K562 (cell line): ENCODE measurements around the gene KIR3DL2. TPM values are rescaled to one million over a fixed set of nuclear protein-coding genes. Genes with fewer than 3 reads are reported as not detected.

Experiments used
- ATAC-seq: fragments of 200-7000 bp; cut with Tn5 transposase; 3 replicates; pipeline ENCODE4 v1.9.1; 2020; ENCODE audit warnings: moderate library complexity
- BruUV-seq: library from RNA; stranded (reverse); fragments of 400-500 nt; replicated peaks from 2 replicates; lab custom pipeline; 2021; lab: Mats Ljungman, UMichigan
- CTCF ChIA-PET: fragments of 300-600 bp; formaldehyde crosslinking; extraction: SDS; loops from one replicate; lab custom pipeline; 2021; ENCODE audit warnings: low intra/inter-chr PET ratio; lab: Yijun Ruan, JAX
- POLR2A ChIA-PET: fragments of 300-600, 350-650 bp; sonication (Branson Sonifier 250); formaldehyde crosslinking; extraction: SDS; loops from one replicate; lab custom pipeline; 2021; ENCODE audit warnings: antibody characterized with exemption, inconsistent platforms; lab: Yijun Ruan, JAX
- DNase-seq, 4 experiments: peaks; one replicate each; pipeline versions ENCODE4 v3.0.0 to v3.0.0-alpha.2; 2011 to 2018; ENCODE audit warnings: low spot score in 3 of 4, mixed read lengths in 3 of 4; ENCODE audit errors: extremely low read depth in 1 of 4
- FAIRE-seq: peaks from 2 replicates; lab custom pipeline; 2011; peaks lifted over from hg19 to GRCh38; lab: Jason Lieb, UNC
- H2AFZ ChIP-seq: 2 replicates; pipeline ENCODE4 v1.6.0; 2011; ENCODE audit warnings: low read depth, low read length, control low read depth, inconsistent platforms
- H3K27ac ChIP-seq: fragments of 200-600 bp; 3 replicates; pipeline ENCODE4 v1.8.0; 2011; ENCODE audit warnings: low read depth, mild to moderate bottlenecking, control low read depth, inconsistent platforms, low read length, moderate library complexity, mixed read lengths; ENCODE audit errors: extremely low read depth
- H3K27me3 ChIP-seq, 2 experiments: fragments of 300-600 bp in 1 of 2; 2 replicates in 1 of 2; 3 replicates in 1 of 2; pipeline versions ENCODE4 v1.6.0 to v1.8.0; 2011; ENCODE audit warnings: inconsistent platforms in 2 of 2, low read length in 2 of 2, mild to moderate bottlenecking in 1 of 2, mixed read lengths in 1 of 2, moderate library complexity in 1 of 2; ENCODE audit not compliant: control insufficient read depth in 2 of 2, insufficient read depth in 2 of 2
- H3K36me3 ChIP-seq: fragments of 300-600 bp; 3 replicates; pipeline ENCODE4 v1.8.0; 2011; ENCODE audit warnings: mild to moderate bottlenecking, low read length, inconsistent platforms; ENCODE audit not compliant: control insufficient read depth, insufficient read depth
- H3K4me1 ChIP-seq, 2 experiments: fragments of 200-600 bp in 1 of 2; replicated peaks in 1 of 2; 2 replicates in 1 of 2; 3 replicates in 1 of 2; pipeline versions ENCODE4 v1.5.1 to v1.8.0; 2011; ENCODE audit warnings: inconsistent platforms in 2 of 2, low read length in 2 of 2, mild to moderate bottlenecking in 1 of 2, mixed read lengths in 1 of 2, moderate library complexity in 1 of 2; ENCODE audit not compliant: control insufficient read depth in 2 of 2, insufficient read depth in 2 of 2
- H3K4me2 ChIP-seq: 2 replicates; pipeline ENCODE4 v1.6.1; 2011; ENCODE audit warnings: low read length, control low read depth, inconsistent platforms, mixed read lengths; ENCODE audit not compliant: insufficient read depth
- H3K4me3 ChIP-seq: fragments of 200-600 bp; sonication (generic), shearing (Covaris generic); 2 replicates; pipeline ENCODE4 v1.5.1; 2016; ENCODE audit warnings: control low read depth, inconsistent platforms
- H3K79me2 ChIP-seq: fragments of 200-600 bp; 3 replicates; pipeline ENCODE4 v1.8.0; 2011; ENCODE audit warnings: low read length, inconsistent platforms; ENCODE audit not compliant: control insufficient read depth, insufficient read depth
- H3K9ac ChIP-seq, 2 experiments: 2 replicates each; pipeline versions ENCODE4 v1.6.0 to v1.6.1; 2011; ENCODE audit warnings: low read depth in 2 of 2, low read length in 2 of 2, control low read depth in 1 of 2, inconsistent platforms in 1 of 2, mild to moderate bottlenecking in 1 of 2, mixed read lengths in 1 of 2; ENCODE audit not compliant: insufficient read depth in 1 of 2
- H3K9me1 ChIP-seq: one replicate; pipeline ENCODE4 v1.6.0; 2011; ENCODE audit warnings: inconsistent platforms, mild to moderate bottlenecking, low read length, moderate library complexity; ENCODE audit not compliant: control insufficient read depth, insufficient read depth
- H3K9me3 ChIP-seq: replicated peaks from 2 replicates; pipeline ENCODE4 v1.5.1; 2011; ENCODE audit warnings: low read depth, low read length, inconsistent platforms; ENCODE audit not compliant: control insufficient read depth, insufficient read depth
- H4K20me1 ChIP-seq: replicated peaks from 2 replicates; pipeline ENCODE4 v1.6.1; 2011; ENCODE audit warnings: low read length, inconsistent platforms, mixed read lengths; ENCODE audit not compliant: control insufficient read depth, insufficient read depth
- CHD4 ChIP-seq: fragments of 200-600 bp; sonication (generic); IDR thresholded peaks from 3 replicates; pipeline ENCODE4 v1.6.1; 2012; ENCODE audit warnings: low read depth, mild to moderate bottlenecking, mixed read lengths, low read length, inconsistent platforms; ENCODE audit not compliant: insufficient read depth, insufficient replicate concordance, poor library complexity, severe bottlenecking
- ELF2 ChIP-seq: fragments of 250-450 bp; sonication (Bioruptor Pico); IDR thresholded peaks from 2 replicates; pipeline ENCODE4 v1.5.0; 2021; ENCODE audit warnings: mild to moderate bottlenecking
- HDAC3 ChIP-seq: fragments of 450-650 bp; IDR thresholded peaks from 2 replicates; pipeline ENCODE4 v1.6.1; 2018; ENCODE audit warnings: borderline replicate concordance, mild to moderate bottlenecking, moderate library complexity; ENCODE audit not compliant: partially characterized antibody
- KAT2B ChIP-seq: IDR thresholded peaks from one replicate; pipeline ENCODE4 v1.6.1; 2012; ENCODE audit warnings: low read depth, mild to moderate bottlenecking, control low read depth, inconsistent platforms, low read length, moderate library complexity
- KLF16 ChIP-seq: IDR thresholded peaks from 2 replicates; pipeline ENCODE4 v1.6.1; 2016; ENCODE audit warnings: antibody characterized with exemption
- PBX2 ChIP-seq, 2 experiments: IDR thresholded peaks in 1 of 2; conservative IDR thresholded peaks in 1 of 2; 2 replicates each; pipeline ENCODE4 v1.6.1; 2016; ENCODE audit warnings: low read depth in 2 of 2, mild to moderate bottlenecking in 1 of 2, missing compliant biosample characterization in 1 of 2, missing genetic modification characterization in 1 of 2, moderate library complexity in 1 of 2
- PYGO2 ChIP-seq: fragments of 450-650 bp; IDR thresholded peaks from 2 replicates; pipeline ENCODE4 v1.6.1; 2016; ENCODE audit warnings: mild to moderate bottlenecking, missing genetic modification characterization, moderate library complexity, missing compliant biosample characterization
- SMAD1 ChIP-seq: fragments of 150-350 bp; IDR thresholded peaks from 2 replicates; pipeline ENCODE4 v1.6.1; 2014; ENCODE audit warnings: low read length, low read depth; ENCODE audit not compliant: partially characterized antibody
- ZBTB7A ChIP-seq: IDR thresholded peaks from 2 replicates; pipeline ENCODE4 v1.6.1; 2011; ENCODE audit warnings: low read depth, mild to moderate bottlenecking, low read length, moderate library complexity, borderline replicate concordance; ENCODE audit not compliant: control insufficient read depth
- ZKSCAN1 ChIP-seq: fragments of 150-350 bp; IDR thresholded peaks from 2 replicates; pipeline ENCODE4 v1.6.1; 2016; ENCODE audit warnings: low read depth, low read length
- ZNF212 ChIP-seq: fragments of 450-650 bp; formaldehyde crosslinking; IDR thresholded peaks from 2 replicates; pipeline ENCODE4 v1.4.0; 2020; ENCODE audit warnings: mild to moderate bottlenecking
- ZNF449 ChIP-seq: fragments of 250-450 bp; sonication (Bioruptor Pico); IDR thresholded peaks from 2 replicates; pipeline ENCODE4 v1.8.0; 2022; ENCODE audit warnings: moderate library complexity, mild to moderate bottlenecking, inconsistent platforms
- WGBS: fragments of 100-300 bp; shearing (Covaris generic); methylation state at CpG from one replicate; pipeline ENCODE4 v1.1.6; 2016; ENCODE audit warnings: low coverage, mixed read lengths; ENCODE audit not compliant: insufficient coverage; ENCODE audit errors: missing lambda C conversion rate; 5-methylcytosine and 5-hydroxymethylcytosine counted together
- in situ Hi-C: fragments of 300-500 bp; cut with MboI; formaldehyde crosslinking; loops from 4 replicates; pipeline ENCODE4 v1.15.0; 2018; ENCODE audit warnings: inconsistent platforms, mixed read lengths
- intact Hi-C: fragments of 100-400 bp; cut with micrococcal nuclease; formaldehyde crosslinking; loops from 2 replicates; pipeline ENCODE4 v1.14.2; 2022
- polyA plus RNA-seq, 8 experiments: library from polyadenylated mRNA; depleted of rRNA in 4 of 8; stranded (reverse) in 5 of 8; unstranded in 3 of 8; fragments of >200 nt; fragmentation: Nextera tagmentation in 2 of 8; fragmentation: Illumina TruSeq in 1 of 8; extraction: Ambion mirVana in 2 of 8; extraction: Trizol in 1 of 8; gene quantifications; 2 replicates each; pipeline versions ENCODE4 v1.2.1 to v1.2.3, GENCODE V29; 2011 to 2014; ENCODE audit warnings: inconsistent platforms in 1 of 8, missing spikeins in 1 of 8
- total RNA-seq, 7 experiments: library from RNA; depleted of rRNA in 6 of 7; stranded (reverse); fragments of >200 nt in 6 of 7; fragmentation: Illumina TruSeq in 2 of 7; extraction: Trizol in 2 of 7; gene quantifications; 2 replicates each; pipeline versions ENCODE4 v1.2.1 to v1.2.3, GENCODE V29; 2011 to 2021; ENCODE audit warnings: low replicate concordance in 1 of 7

KIR3DL2 gene
- total and polyA plus RNA-seq, 9 of the 15 experiments (the other 6 are each of a cell fraction or from before 2014, with no cell fraction given) = not detected

GRCh38 chr19:54905421-54905802, 55.2 kb downstream of the KIR3DL2 start (continued):
- no peak for TF ChIP-seq KAT2B

- in situ Hi-C loops (no loop called here), intact Hi-C loops (no loop called here)
- BruUV-seq = no TSS peak
- DNase-seq = peak; percentile 42 to 70 (median 44)
- H3K4me3 ChIP-seq = 0 out of 2 replicates have a peak within 1 kb of the TSS, but pooled peaks have one; percentile 2
- H3K36me3 ChIP-seq = no peaks in the 10 kb centered on the region
- peak; percentile 85 for ATAC-seq
- POLR2A ChIA-PET = interaction anchor here (0.7 to 1.6 kb wide), 3 partner anchors 9 to 279 kb away, joined by 3 to 4 read pairs (median 4); no protein-coding TSS in a partner anchor
- H3K27me3 ChIP-seq = no peaks in the 10 kb centered on the region
- H3K9me3 ChIP-seq = no peaks in the 10 kb centered on the region
- H3K9me1 ChIP-seq = no peaks in the 10 kb centered on the region
- H3K4me2 ChIP-seq = peak within 1 kb of the TSS; percentile 74
- peaks cover 19 to 23% of the 10 kb centered on the region in 2 experiments; a peak in 4 of 5 replicates for H3K4me1 ChIP-seq
- peak; percentile 46 for FAIRE-seq
- no peaks in the 10 kb centered on the region for H3K79me2 ChIP-seq
- no peaks in the 10 kb centered on the region for H4K20me1 ChIP-seq
- WGBS = 11% methylated on average over 15 of the region's 22 CpGs
- peak within 1 kb of the TSS; percentile 63 to 89 for H3K9ac ChIP-seq
- CTCF ChIA-PET = no interaction called here
- peak within 1 kb of the TSS; percentile 75 for H3K27ac ChIP-seq
- H2AFZ ChIP-seq = peak within 1 kb of the TSS; percentile 91
- TF ChIP-seq CHD4 (no peak), ZNF449 (CRISPR knock-in tag) (no peak), SMAD1 (no peak), ZKSCAN1 (0 out of 2 replicates have a peak, but pooled peaks have one; percentile 13), HDAC3 (peak; percentile 14), PBX2 (CRISPR knock-in tag; IDR thresholded peaks at IDR 0.05; ENCODE audit: low read depth) (no peak), PBX2 (tag; conservative IDR thresholded peaks at IDR 0.05; ENCODE audit: low read depth) (no peak), PYGO2 (tag) (no peak), KLF16 (no peak), ZBTB7A (peak; percentile 9; the same call in 1 of the 2 replicates), ZNF212 (CRISPR knock-in tag) (no peak), ELF2 (CRISPR knock-in tag) (0 out of 2 replicates have a peak, but pooled peaks have one; percentile 14)
Observed at GRCh38 chr19:54905803-54906511, 55.7 kb downstream of the KIR3DL2 start, which contains the start of gene NCR1. Gene NCR1 (plus strand): TSS chr19:54906148. CDS start chr19:54906188, 40 bp downstream.
